MCF 10A (cell line): ENCODE measurements around the gene ZC3H7A. TPM values are rescaled to one million over a fixed set of nuclear protein-coding genes. Genes with fewer than 3 reads are reported as not detected.

Experiments
- BruUV-seq: library from RNA; stranded (reverse); fragments of 400-500 nt; replicated peaks from 2 replicates; lab custom pipeline; 2021; lab: Mats Ljungman, UMichigan
- CTCF ChIA-PET: fragments of 300-600 bp; sonication (Branson Sonifier 250); formaldehyde crosslinking; extraction: SDS; loops from one replicate; lab custom pipeline; 2021; ENCODE audit warnings: antibody characterized with exemption, inconsistent platforms; lab: Yijun Ruan, JAX
- POLR2A ChIA-PET: fragments of 300-600, 350-650 bp; sonication (Branson Sonifier 250); formaldehyde crosslinking; extraction: SDS; loops from one replicate; lab custom pipeline; 2020; ENCODE audit warnings: antibody characterized with exemption, inconsistent platforms; lab: Yijun Ruan, JAX
- DNase-seq: peaks from one replicate; pipeline ENCODE4 v3.0.0-alpha.2; 2018; ENCODE audit not compliant: unreplicated experiment
- H3K27ac Mint-ChIP-seq: one replicate; pipeline ENCODE4 v1.8.0; 2022; ENCODE audit warnings: mild to moderate bottlenecking, low read depth, mixed read lengths; ENCODE audit not compliant: unreplicated experiment
- H3K27me3 Mint-ChIP-seq: one replicate; pipeline ENCODE4 v1.8.0; 2022; ENCODE audit warnings: mixed read lengths; ENCODE audit not compliant: insufficient read depth, unreplicated experiment
- H3K36me3 Mint-ChIP-seq: one replicate; pipeline ENCODE4 v1.8.0; 2022; ENCODE audit warnings: mild to moderate bottlenecking, moderate library complexity, mixed read lengths; ENCODE audit not compliant: insufficient read depth, unreplicated experiment
- H3K4me1 Mint-ChIP-seq: one replicate; pipeline ENCODE4 v1.8.0; 2022; ENCODE audit warnings: mixed read lengths; ENCODE audit not compliant: insufficient read depth, unreplicated experiment
- H3K4me3 Mint-ChIP-seq: one replicate; pipeline ENCODE4 v1.8.0; 2022; ENCODE audit warnings: mild to moderate bottlenecking, moderate library complexity, mixed read lengths; ENCODE audit not compliant: unreplicated experiment
- H3K9me3 Mint-ChIP-seq: one replicate; pipeline ENCODE4 v1.8.0; 2022; ENCODE audit warnings: mixed read lengths; ENCODE audit not compliant: unreplicated experiment
- intact Hi-C: fragments of 100-400 bp; cut with micrococcal nuclease; formaldehyde crosslinking; loops from 2 replicates; pipeline ENCODE4 v1.14.1; 2022
- total RNA-seq: library from RNA; stranded (reverse); gene quantifications from 2 replicates; pipeline ENCODE4 v1.2.3, GENCODE V29; 2022
- TF ChIP-seq, protein P1 (sequence below): fragments of 200-600 bp; IDR thresholded peaks from one replicate; pipeline ENCODE4 v1.8.0; 2022; ENCODE audit warnings: antibody characterized with exemption, mild to moderate bottlenecking; ENCODE audit not compliant: unreplicated experiment

The ZC3H7A gene
- total RNA-seq, 1 experiment from 2014 or later: 66.9 TPM

DNA sequence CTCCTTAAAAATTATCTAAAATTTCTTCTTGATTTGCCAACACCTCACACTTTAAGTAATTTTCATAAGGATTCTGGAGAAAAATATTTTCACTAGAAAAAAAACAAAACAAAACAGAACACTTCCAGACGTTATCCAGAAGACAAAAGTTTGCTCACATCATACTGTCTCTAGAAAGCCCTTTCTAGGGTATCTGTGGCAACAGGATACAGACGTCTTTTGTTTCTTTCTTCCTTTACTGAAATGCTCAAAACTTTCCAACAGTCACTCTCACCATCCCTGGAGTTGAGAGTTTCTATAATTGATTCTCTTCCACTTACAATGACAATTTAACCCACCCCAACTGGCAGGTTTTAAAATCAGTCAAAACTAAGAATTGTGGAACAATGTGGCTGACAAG, 2.6 kb downstream of the ZC3H7A start:
- TF ChIP-seq, protein P1, sequence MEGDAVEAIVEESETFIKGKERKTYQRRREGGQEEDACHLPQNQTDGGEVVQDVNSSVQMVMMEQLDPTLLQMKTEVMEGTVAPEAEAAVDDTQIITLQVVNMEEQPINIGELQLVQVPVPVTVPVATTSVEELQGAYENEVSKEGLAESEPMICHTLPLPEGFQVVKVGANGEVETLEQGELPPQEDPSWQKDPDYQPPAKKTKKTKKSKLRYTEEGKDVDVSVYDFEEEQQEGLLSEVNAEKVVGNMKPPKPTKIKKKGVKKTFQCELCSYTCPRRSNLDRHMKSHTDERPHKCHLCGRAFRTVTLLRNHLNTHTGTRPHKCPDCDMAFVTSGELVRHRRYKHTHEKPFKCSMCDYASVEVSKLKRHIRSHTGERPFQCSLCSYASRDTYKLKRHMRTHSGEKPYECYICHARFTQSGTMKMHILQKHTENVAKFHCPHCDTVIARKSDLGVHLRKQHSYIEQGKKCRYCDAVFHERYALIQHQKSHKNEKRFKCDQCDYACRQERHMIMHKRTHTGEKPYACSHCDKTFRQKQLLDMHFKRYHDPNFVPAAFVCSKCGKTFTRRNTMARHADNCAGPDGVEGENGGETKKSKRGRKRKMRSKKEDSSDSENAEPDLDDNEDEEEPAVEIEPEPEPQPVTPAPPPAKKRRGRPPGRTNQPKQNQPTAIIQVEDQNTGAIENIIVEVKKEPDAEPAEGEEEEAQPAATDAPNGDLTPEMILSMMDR: no peak
- ChIA-PET CTCF (interaction anchor here (0.5 to 1.1 kb wide), 5 partner anchors 12 to 273 kb away, joined by 3 to 5 read pairs (median 3); no protein-coding TSS in a partner anchor), POLR2A (interaction anchor here (1.4 to 5.1 kb wide), 4 partner anchors 12 to 57 kb away, joined by 3 to 61 read pairs (median 8); partner anchors contain the start of genes RSL1D1 and TXNDC11)
- H3K27me3 Mint-ChIP-seq: no peaks in the 10 kb centered on the region
- peak overlapping the region; percentile 71 for H3K27ac Mint-ChIP-seq
- H3K9me3 Mint-ChIP-seq: no peaks in the 10 kb centered on the region
- intact Hi-C loops: no loop called here
- peak overlapping the region; percentile 91 for H3K4me3 Mint-ChIP-seq
- no TSS peak for BruUV-seq
- DNase-seq: no peak
- H3K4me1 Mint-ChIP-seq: peaks cover 46% of the 10 kb centered on the region
- peaks cover 37% of the 10 kb centered on the region for H3K36me3 Mint-ChIP-seq

DNA sequence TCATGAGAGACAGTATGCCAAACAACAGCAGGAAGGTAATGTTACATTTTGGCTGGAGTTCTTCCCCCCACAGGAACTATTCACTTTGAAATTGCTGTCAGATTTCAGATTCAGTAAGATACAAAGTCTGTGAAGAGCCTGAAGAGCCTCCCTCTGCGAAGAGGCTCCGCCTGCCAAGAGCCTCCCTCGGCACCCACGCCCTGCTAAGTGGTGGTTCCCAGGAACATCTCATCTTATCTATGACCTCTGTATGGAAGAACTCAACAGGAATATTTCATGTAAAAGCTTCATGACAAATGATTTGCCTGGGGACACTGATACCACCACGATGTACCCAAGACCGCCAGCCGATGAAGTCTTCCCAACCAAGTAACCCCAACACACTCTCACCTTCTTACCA, 3.2 kb downstream of the ZC3H7A start:
- no TSS peak for BruUV-seq
- TF ChIP-seq, protein P1: no peak
- DNase-seq: no peak
- ChIA-PET CTCF (interaction anchor here (0.5 to 1.1 kb wide), 6 partner anchors 10 to 274 kb away, joined by 3 to 5 read pairs (median 3); no protein-coding TSS in a partner anchor), POLR2A (interaction anchor here (0.6 to 5.1 kb wide), 6 partner anchors 12 to 799 kb away, joined by 3 to 61 read pairs (median 6); partner anchors contain the start of genes RSL1D1 and TXNDC11)
- peaks cover 43% of the 10 kb centered on the region for H3K4me1 Mint-ChIP-seq
- intact Hi-C loops: no loop called here
- H3K36me3 Mint-ChIP-seq: peaks cover 37% of the 10 kb centered on the region
- no peak overlapping the region for H3K4me3 Mint-ChIP-seq
- no peaks in the 10 kb centered on the region for H3K27me3 Mint-ChIP-seq
- peak overlapping the region; percentile 71 for H3K27ac Mint-ChIP-seq
- H3K9me3 Mint-ChIP-seq: no peaks in the 10 kb centered on the region

DNA sequence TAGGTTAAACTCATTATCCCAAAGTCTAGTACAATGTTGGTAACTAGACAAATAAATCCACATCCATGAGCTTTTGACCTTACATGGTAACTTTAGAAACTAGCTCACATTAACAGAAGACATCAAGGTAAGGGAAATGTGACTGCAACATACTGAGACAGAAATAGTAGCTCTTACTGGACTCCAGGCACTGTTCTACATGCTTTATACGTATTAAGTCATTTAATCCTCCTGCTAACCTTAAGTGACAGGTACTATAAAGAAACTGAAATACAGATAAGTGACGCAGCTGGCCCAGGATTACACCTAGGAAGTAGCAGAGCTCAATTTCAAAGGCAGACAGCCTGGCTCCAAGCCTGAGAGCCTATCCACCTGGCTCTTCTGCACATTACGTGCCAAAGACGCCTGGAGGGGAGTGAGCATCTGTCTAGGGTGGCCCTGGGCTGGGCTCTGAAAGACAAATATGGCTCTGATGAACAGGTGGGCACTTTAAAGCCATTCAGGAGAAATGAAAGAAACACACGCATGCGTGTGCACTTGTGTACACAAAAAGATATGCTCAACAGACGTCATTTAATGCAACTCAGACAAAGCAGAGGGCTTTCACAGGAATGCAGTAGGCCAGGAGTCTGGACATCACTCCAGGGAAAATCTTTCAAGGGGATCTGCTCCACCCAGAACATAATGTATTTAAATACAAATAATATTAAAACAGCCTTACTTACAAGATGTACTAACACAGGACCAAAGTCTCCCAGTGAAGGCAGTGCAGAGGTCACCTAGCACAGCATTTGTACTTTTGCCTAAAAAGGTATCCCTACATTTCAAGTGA, 4.4 kb downstream of the ZC3H7A start:
- CTCF ChIA-PET: interaction anchor here (0.6 to 1.4 kb wide), 3 partner anchors 11 to 53 kb away, joined by 3 to 7 read pairs (median 4); no protein-coding TSS in a partner anchor
- no peak for DNase-seq
- TF ChIP-seq, protein P1: no peak
- Mint-ChIP-seq H3K4me1 (peaks cover 39% of the 10 kb centered on the region), H3K27me3 (no peaks in the 10 kb centered on the region), H3K36me3 (peaks cover 40% of the 10 kb centered on the region), H3K4me3 (no peak overlapping the region), H3K27ac (peak overlapping the region; percentile 51), H3K9me3 (no peaks in the 10 kb centered on the region)
- BruUV-seq: no TSS peak
- intact Hi-C loops: no loop called here
- POLR2A ChIA-PET: interaction anchor here (0.7 to 5.1 kb wide), 4 partner anchors 10 to 58 kb away, joined by 3 to 61 read pairs (median 6); partner anchors contain the start of gene RSL1D1
